Measurements from ENCODE around the gene IL18RAP.

DNA sequence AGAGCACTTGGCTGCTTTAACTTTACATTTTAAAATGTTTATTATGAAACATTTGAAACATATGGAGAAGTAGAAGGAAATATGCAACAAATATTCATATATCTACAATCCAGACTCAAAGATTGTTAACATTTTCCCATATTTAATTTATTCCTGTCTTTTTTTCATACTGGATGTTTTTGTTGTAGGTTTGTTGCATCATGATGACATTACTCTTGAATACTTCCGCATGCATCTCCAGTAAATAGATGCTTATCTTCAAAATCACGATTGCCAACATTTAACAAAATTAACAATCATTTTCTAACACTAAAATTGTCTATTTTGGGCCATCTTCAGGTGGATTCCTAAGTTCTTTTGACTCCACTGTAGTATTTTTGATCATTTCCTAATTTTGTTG is 21.1 kb upstream of the IL18RAP start:
- TF ChIP-seq, protein P1, sequence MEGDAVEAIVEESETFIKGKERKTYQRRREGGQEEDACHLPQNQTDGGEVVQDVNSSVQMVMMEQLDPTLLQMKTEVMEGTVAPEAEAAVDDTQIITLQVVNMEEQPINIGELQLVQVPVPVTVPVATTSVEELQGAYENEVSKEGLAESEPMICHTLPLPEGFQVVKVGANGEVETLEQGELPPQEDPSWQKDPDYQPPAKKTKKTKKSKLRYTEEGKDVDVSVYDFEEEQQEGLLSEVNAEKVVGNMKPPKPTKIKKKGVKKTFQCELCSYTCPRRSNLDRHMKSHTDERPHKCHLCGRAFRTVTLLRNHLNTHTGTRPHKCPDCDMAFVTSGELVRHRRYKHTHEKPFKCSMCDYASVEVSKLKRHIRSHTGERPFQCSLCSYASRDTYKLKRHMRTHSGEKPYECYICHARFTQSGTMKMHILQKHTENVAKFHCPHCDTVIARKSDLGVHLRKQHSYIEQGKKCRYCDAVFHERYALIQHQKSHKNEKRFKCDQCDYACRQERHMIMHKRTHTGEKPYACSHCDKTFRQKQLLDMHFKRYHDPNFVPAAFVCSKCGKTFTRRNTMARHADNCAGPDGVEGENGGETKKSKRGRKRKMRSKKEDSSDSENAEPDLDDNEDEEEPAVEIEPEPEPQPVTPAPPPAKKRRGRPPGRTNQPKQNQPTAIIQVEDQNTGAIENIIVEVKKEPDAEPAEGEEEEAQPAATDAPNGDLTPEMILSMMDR (IDR thresholded peaks at IDR 0.05): no peak
- TF ChIP-seq ZFX (IDR thresholded peaks at IDR 0.05; ENCODE audit: borderline replicate concordance): no peak
